Activated CD8-positive, alpha-beta memory T cell treated with anti-CD3 and anti-CD28 coated beads for 24 hours (primary cell): ENCODE measurements around the gene GJA3.

Experiments used
- DNase-seq: peaks from one replicate; pipeline ENCODE4 v3.0.0-alpha.2; 2020

The GJA3 gene

DNA sequence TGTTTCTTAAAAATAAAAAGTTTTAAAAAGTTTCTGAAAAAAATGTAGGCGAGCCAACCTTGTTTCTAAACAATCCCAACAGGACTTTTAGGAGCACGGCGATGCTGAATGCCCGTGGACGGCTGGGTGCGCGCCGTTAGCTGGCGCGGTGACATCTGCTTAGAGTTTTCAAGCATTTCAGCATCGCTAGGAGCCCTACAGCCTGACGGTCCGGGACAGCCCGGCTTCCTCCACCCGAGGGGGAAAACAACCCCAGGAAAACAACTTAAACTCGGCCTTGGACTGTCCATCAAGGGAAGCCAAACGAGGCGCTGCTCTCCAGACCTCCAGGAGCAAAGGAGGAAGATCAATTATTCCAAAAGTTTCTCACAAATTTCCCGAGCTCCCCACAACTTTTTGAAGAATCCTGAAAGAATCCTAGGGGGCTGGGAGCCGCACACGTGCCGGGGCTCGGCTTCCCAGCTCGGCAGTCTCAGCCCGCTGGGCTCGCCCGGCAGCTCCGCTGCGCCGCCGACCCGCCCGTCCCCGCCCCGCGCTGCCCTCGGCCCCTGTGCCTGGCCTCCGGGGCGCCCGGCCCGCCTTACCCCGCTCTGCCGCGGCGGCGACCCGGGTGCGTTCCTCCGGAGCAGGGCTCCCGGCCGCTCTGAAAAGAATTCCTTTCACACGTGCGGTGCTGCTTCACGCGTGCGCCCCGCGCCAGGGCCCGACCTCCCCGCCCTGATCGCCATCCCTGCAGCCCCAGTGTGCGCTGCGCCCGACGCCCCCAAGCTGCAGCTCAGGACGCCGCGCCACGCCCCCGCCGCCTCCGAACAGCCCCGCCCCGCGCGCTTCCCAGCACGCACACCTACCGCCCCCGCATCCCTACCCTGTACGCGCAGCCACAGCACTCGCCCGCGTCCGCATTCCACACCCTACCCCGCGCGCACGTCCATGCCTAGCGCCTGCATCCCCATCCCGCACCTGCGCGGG lies at the start of gene GJA3:
TSS of gene GJA3 (minus strand) at position 747 of the 969 bp plus-strand sequence. CDS start 17,764 bp downstream, outside the sequence.
- peak; percentile 65 for DNase-seq

DNA sequence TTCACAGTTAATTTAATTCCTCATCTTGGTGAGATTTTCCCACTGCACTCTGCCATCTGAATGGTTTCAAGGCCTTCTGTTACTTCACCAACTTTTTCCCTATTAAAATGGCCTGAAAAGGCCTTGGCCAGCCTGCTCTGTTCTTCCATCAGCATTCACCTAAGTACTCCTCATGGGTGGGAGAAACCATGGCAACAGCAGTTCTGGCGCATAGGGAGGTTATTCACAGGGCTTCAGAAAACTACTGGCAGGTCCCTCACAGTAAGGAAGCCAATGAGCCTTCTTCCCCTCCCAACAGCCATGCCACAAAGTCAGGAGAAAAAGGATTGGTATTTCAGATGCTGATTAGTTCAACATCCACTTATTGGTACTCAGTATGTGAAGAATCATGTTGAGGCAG lies 49.1 kb upstream of the GJA3 start:
- no peak for DNase-seq

DNA sequence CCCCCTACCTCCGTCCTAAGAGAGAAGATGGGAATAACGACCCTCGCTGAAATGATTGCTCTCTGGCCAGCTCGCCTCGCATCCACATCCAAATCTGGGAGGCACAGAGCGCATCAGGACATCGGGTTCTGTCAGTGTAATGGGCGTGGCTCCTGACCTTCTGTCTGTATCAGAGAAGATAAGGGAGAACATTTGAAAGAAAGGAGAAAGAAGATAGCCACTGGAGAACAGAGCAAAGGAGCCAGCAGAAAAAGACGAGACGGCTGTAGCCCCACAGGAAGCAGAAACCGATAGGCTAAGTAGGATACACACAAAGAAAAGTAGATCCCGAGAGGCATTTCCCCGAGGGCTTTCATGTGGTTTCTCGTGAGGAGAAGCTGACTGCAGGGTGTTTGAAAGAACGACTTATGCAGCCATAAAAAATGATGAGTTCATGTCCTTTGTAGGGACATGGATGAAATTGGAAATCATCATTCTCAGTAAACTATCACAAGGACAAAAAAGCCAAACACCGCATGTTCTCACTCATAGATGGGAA lies 45.9 kb upstream of the GJA3 start:
- DNase-seq = no peak

DNA sequence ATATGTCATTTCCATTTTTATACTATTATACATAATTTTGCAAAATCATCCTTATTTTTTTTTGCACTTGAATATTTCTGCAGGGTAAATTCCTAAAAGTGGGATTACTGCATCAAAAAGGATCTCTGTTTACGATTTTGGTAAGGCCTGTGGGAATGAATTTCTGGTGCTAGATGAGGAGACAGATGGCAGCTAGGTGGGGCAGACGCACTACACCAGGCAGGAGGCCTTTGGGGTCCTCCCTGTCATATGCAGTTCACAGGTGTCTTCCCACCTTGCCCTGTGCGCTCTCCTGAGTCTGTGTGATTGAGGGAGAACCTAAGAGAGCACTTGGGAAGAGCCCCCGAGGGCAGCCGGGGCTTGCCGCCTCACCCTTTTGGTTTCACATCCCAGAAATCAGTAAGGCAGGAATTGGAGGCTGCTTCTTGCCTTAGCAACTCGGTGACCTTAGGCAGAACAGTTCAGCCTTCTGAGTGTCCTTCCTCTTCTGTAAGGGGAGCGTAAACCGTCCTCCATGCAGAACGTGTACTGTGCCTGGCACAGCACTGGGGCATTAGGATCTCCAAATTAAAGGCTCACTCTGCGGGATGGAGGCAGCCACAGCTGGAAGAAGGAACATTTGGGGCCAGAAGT lies 45.3 kb upstream of the GJA3 start:
- no peak for DNase-seq

DNA sequence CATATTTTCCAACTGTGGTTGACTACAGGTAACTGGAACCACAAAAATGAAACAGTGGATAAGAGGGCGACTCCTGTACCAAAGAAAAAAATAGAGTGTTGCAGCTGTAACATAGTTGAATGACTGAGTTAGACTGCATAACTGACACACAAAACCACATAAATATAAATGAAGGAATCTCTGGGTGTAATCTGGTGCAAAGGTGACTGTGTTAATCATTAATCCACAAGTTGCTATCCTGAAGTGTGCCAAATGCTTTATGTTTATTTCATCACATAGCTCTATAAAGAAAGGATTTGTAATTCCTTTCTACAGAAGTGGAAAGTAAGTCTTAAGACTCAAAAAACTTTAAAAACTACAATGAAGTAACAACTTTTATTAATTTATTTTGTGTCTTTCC lies 37.9 kb upstream of the GJA3 start:
- no peak for DNase-seq

DNA sequence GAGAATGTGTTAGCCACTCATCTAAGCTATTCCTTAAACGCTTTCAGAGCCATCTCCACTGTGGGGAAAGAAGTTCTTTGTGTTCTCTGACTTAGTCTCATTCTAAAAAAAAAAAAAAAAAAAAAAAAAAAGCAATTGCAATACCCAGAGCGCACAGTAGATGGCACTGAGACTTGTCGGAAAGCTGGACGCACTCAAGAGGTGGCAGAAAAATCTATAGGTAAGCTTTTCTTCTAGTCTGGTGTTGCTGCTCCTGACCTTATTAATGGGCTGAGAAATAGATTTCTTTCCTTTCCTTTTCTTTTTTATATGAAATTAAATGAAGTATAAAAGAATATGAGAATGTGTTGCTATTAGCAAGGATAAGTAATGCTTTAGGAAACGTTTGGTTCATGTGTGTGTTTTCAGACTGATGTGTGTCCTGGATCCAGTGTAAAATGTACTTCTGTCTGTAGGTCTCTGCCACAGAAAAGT lies 36.5 kb upstream of the GJA3 start:
- DNase-seq = no peak

DNA sequence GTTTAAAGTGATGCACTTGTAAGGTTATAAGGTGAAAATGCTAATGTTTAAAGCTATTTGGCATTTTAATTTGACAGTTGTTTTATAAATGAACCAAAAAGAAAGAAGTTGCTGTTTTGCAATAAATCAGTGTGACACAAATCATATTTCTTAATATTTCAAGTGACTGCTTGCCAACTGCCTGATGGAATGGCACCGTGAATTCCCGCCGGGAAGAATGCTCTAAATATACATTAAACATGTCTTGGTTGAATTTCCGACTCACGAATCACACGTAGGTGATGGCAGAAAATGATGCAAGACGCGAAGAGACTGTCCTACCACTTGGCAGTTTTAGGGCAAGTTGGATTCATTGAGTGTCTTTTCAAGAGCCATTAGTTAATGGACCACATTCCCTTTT lies 34.9 kb upstream of the GJA3 start:
- DNase-seq = no peak

DNA sequence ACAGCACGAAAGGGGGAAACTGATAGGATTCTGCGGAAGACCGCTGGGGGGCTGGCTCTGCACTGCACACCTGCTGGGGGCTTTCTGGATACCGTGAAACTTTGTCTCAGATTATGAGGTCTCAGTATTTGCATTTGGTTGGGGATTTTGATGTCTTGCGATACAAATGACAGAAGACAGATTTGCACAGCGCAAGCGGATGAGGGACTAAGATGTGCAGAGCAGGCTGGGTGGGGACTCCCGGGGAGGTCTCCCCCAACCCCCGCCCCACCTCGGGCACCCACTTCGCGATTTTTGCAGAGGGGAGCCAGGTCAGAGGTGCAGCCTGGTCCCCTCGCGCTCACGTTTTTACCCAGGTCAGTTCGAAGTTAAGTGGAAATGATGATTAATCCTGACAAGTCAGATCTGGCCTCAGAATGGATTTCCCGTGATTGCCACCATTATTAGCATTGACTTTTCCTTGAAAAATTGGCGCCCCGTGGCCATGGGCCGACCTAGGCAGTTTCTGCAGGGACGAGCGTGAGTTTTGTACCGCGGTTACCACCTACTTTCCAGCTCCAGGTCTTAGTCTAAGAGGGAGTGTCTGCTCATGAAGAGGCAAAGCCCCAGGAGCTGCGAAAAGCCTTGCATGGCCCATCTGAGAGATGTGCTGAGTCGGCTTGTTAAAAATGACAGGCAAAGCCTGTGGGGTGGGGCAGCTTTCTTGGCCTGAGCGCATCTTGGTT lies 33.2 kb upstream of the GJA3 start:
- DNase-seq = peak; percentile 68

DNA sequence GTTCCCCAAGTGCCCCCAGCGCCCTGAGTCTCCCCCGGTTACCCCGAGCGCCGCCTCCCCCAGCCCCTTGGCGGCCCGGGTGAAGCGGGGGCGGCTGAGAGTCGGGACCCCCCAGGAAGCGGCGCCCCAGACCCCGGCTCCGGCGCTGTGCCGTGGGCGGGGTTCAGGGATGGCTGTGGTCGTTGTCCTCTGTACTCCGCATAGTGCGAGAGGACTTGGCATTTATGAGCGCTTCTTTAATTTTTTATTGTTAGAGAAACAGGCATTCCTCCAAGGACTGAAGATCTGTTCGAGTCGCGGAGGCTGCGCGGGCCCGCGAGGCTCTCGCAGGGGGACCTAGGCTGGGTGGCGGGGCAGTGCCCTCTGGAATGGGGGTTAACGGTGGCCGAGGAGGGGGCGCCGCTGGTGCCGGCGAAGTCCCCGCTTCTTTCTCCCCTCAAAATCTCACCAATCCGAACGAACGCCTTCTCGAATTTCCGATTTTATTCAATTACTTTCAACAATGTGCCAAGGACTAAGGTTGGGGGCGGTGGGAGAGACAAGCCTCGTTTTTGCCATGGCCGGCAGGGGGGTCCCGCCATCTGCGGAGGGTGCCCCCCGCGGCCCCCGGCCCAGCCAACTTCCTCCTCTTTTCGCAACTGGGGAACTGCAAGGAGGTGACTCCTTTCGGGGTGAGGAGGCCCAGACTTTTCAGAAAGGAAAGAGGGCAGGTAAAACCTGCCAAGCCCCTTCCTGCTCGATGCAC lies 32.5 kb upstream of the GJA3 start:
- peak; percentile 66 for DNase-seq

DNA sequence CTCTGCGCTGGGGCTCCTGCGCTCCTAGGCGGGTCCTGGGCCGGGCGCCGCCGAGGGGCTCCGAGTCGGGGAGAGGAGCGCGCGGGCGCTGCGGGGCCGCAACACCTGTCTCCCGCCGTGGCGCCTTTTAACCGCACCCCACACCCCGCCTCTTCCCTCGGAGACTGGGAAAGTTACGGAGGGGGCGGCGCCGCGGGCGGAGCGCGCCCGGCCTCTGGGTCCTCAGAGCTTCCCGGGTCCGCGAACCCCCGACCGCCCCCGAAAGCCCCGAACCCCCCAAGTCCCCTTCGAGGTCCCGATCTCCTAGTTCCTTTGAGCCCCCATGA lies 31.9 kb upstream of the GJA3 start, which contains the start of gene GJB2:
TSS of gene GJB2 (minus strand) at position 103 of the 326 bp plus-strand sequence. CDS start 3,357 bp downstream, outside the sequence.
- no peak for DNase-seq

DNA sequence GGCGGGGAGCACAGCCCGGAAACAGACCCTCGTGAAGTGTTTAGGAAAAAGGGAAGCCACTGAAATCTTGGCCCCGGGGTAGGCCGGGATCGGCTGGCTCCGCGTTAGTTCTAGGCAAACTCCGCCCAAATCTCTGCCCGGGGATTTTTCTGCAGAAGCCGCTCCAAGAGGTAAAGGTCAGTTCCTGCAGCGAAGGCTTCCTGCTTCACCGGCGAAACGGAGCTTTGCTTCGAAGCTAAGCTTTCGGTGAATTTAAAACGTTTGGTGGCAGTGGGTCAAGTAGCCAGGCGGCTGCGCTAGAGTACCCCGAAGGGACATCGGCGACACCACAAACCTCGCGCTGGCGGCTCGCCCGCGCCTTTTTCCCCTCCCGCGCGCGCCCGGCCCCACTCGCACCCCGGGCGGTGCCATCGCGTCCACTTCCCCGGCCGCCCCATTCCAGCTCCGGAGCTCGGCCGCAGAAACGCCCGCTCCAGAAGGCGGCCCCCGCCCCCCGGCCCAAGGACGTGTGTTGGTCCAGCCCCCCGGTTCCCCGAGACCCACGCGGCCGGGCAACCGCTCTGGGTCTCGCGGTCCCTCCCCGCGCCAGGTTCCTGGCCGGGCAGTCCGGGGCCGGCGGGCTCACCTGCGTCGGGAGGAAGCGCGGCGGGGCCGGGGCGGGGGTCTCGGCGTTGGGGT lies 31.4 kb upstream of the GJA3 start:
- no peak for DNase-seq

DNA sequence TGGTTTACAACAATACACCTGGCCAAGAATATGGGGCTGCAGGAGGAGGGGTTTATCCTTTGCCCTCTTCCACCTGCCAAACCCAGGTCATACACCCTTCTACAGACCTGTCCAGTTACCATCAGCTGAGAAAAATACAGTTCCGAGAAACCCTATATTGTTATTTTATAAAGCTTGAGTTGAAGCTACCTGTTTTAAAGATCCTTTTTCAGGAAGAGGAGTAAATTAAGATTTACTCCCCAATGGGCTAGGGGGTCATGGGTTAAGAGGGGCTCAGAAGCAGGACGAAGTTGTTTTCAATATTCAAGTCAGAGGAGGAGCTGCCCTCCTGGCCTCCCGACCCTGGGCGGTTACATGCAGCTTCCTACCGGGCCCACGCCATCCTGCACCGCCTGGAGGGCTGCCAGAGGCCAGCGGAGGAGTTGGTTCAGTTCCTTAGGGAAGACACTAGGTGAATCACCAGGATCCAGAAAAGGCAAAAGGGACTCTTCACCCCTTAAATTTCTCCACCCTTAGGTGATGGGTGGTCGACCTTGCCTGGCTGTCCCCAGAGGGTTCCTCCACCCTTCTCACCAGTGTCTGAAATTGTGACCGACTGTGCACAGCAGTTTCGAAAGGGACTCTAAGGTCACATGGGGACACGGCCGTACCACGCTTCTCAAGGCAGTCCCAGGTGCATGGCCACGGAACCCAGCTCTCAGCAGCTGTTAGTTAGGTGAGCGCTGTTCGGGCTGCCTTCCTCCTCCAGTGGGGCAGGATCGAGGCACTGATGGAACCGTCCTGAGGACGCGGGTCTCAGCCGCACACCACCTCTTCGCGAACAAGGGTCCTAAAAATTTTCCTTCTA lies 30.7 kb upstream of the GJA3 start:
- no peak for DNase-seq

DNA sequence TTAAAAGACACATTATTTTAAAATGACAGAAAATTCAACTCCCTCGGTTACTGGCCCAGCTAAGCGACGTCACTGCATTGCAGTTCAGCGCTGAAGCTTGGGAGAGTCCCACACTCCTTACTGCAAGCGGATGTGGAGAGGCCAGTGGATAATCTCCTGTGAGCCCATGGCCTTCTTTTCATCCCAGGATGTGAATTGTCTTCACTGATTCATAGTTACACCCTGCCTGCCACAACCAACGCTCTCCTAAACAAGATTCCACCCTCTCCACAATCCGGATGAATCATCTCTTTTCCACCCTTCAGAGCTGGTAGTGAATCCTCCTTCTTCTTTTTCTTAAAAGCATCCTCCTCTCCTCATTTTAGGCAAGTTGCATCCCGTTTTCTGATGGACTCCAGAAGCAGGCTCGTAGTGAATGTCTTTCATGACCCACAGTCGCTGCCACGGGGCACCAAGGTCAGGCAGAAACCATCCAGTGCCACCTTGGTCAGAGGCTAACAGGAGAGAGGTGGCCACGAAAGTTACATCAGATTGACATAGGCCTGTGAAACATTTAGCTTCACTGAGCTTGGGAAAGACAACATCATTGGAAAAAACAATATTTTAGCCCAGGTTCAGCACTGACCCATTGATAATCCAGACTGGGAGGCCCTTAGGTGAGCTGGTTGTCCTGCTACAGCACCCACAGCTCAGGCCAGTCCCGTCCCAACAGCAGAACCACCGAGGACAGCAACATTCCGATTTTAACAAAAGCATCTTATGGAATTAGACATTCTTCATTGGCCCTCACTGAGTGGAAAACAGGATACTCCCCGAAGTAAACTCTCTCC lies 29.8 kb upstream of the GJA3 start:
- no peak for DNase-seq

DNA sequence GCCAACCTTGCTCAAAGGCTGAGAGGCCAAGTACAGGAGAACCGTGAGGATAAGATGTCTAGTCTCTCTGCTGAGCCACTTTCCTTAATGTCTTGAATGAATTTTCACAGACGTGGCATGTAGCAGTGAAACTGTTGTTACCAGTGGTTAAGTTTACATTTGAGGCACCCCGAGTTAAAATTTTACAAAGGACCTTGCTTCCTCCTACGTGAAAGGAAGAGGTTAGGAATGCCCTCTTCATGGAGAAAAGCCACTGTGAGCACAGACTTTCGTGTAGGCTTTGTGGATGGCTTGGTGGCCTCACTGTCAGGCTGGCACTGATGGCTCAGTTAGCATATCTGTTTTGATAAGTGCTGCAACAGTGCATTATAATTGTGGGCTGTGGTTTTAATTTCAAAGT lies 29.2 kb upstream of the GJA3 start:
- no peak for DNase-seq

DNA sequence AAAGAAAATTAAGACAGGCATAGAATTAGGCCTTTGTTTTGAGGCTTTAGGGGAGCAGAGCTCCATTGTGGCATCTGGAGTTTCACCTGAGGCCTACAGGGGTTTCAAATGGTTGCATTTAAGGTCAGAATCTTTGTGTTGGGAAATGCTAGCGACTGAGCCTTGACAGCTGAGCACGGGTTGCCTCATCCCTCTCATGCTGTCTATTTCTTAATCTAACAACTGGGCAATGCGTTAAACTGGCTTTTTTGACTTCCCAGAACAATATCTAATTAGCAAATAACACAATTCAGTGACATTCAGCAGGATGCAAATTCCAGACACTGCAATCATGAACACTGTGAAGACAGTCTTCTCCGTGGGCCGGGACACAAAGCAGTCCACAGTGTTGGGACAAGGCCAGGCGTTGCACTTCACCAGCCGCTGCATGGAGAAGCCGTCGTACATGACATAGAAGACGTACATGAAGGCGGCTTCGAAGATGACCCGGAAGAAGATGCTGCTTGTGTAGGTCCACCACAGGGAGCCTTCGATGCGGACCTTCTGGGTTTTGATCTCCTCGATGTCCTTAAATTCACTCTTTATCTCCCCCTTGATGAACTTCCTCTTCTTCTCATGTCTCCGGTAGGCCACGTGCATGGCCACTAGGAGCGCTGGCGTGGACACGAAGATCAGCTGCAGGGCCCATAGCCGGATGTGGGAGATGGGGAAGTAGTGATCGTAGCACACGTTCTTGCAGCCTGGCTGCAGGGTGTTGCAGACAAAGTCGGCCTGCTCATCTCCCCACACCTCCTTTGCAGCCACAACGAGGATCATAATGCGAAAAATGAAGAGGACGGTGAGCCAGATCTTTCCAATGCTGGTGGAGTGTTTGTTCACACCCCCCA lies 28.1 kb upstream of the GJA3 start:
- no peak for DNase-seq

DNA sequence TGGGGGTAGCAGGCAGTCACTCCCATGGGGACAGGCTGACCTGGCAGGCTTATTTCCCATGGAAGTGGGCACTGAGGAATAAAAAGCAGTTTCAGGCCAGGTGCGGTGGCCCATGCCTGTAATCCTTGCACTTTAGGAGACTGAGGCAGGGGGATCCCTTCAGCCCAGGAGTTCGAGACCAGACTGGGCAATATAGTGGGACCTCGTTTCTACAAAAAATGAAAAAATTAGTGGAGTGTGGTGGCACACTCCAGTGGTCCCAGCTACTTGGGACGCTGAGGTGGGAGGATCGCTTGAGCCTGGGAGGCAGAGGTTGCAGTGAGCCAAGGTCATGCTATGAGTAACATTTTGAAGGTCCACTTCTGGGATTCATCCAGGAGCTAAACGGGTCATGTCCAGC lies 25.9 kb upstream of the GJA3 start:
- DNase-seq = no peak

DNA sequence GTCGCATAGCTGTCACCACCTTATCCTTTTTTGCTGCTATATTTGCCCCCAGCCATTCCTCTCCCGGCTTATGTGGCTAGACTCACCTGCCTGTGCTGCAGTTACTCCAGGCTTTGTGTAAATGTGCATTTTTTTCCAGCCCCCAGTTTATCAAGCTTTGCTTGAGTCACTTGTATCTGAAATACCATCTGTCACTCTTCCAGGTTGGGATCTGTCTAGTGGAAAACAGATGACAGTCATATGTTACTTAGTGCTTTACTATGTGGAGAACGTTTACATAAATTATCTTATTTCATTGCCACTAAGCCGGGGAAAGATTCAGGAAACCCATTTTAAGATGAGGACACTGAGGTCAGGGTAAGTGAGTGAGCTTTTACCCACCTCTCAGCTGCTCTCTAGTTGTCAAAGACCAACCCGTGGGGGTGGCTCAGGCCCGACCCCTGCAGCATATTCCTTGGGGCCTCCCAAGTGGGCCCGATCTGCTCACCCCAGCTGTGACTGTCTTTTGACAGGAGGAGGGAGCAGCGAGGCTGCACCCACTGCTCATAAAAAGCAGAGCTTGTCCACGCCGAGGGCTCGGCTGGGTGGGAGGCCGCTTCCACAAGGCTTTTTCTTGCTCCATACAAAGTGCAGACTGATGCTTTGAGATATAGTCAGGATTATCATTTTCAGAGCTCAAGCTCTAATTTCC lies 24.7 kb upstream of the GJA3 start:
- no peak for DNase-seq

DNA sequence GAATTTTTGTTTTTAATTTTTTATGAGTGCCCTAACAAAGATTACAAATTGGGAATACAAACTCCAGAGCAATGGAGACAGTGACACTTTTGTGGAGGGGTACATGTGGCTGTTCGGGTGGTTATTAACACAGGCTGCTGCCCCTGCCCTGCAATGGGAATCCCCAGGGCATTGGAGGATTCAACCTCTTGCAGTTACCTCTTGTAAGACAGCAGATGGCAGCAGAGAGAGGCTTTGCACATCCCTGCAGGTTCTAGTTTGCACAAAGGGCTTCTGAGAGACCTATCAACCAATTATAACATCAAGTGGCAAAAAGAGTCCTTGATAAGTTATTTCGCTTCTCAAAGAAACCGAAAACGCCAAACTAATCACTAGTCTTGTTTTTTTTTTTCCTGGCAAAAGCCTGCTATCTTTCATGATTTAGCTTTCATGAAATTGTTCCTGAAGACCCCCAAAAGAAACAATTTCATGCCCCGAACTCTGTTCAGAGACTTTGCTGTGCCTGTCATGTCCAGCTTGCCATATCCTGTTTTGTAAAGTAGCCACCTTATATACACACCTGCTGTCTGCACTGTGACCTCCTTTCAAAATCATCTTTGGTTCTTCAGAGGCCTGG lies 21.5 kb upstream of the GJA3 start:
- DNase-seq = peak; percentile 70
